Ishikawa (cell line): ENCODE data around the gene STRBP.

Experiments used
- CEBPB ChIP-seq: IDR thresholded peaks from 2 replicates; pipeline ENCODE4 v1.6.1; 2012
- CREB1 ChIP-seq: IDR thresholded peaks from 2 replicates; pipeline ENCODE4 v1.6.1; 2012; ENCODE audit warnings: low read depth
- EP300 ChIP-seq: IDR thresholded peaks from 2 replicates; pipeline ENCODE4 v1.6.1; 2012; ENCODE audit warnings: borderline replicate concordance
- NFIC ChIP-seq: IDR thresholded peaks from 2 replicates; pipeline ENCODE4 v1.6.1; 2012
- RAD21 ChIP-seq: IDR thresholded peaks from 2 replicates; pipeline ENCODE4 v1.6.1; 2012; ENCODE audit warnings: low read depth
- TAF1 ChIP-seq: IDR thresholded peaks from 2 replicates; pipeline ENCODE4 v1.6.1; 2012; ENCODE audit warnings: low read depth, mild to moderate bottlenecking
- YY1 ChIP-seq: IDR thresholded peaks from 2 replicates; pipeline ENCODE4 v1.6.1; 2012; ENCODE audit warnings: low read depth
- TF ChIP-seq, protein P1 (sequence below): IDR thresholded peaks from 2 replicates; pipeline ENCODE4 v1.6.1; 2012; ENCODE audit warnings: low read depth, mild to moderate bottlenecking
- TF ChIP-seq, protein P2 (sequence below): IDR thresholded peaks from 2 replicates; pipeline ENCODE4 v1.6.1; 2012

GRCh38 chr9:123300554-123300953, 32.2 kb upstream of the STRBP start:
- TF ChIP-seq RAD21 (no peak), NFIC (no peak), YY1 (no peak), TAF1 (no peak), EP300 (no peak), CEBPB (no peak), CREB1 (no peak)
- TF ChIP-seq, protein P1, sequence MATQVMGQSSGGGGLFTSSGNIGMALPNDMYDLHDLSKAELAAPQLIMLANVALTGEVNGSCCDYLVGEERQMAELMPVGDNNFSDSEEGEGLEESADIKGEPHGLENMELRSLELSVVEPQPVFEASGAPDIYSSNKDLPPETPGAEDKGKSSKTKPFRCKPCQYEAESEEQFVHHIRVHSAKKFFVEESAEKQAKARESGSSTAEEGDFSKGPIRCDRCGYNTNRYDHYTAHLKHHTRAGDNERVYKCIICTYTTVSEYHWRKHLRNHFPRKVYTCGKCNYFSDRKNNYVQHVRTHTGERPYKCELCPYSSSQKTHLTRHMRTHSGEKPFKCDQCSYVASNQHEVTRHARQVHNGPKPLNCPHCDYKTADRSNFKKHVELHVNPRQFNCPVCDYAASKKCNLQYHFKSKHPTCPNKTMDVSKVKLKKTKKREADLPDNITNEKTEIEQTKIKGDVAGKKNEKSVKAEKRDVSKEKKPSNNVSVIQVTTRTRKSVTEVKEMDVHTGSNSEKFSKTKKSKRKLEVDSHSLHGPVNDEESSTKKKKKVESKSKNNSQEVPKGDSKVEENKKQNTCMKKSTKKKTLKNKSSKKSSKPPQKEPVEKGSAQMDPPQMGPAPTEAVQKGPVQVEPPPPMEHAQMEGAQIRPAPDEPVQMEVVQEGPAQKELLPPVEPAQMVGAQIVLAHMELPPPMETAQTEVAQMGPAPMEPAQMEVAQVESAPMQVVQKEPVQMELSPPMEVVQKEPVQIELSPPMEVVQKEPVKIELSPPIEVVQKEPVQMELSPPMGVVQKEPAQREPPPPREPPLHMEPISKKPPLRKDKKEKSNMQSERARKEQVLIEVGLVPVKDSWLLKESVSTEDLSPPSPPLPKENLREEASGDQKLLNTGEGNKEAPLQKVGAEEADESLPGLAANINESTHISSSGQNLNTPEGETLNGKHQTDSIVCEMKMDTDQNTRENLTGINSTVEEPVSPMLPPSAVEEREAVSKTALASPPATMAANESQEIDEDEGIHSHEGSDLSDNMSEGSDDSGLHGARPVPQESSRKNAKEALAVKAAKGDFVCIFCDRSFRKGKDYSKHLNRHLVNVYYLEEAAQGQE: no peak
- TF ChIP-seq, protein P2, sequence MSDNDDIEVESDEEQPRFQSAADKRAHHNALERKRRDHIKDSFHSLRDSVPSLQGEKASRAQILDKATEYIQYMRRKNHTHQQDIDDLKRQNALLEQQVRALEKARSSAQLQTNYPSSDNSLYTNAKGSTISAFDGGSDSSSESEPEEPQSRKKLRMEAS: no peak
